ENCODE measurements around the gene RGS13.
A peak's percentile ranks its signal among the peaks of the same experiment; 100 is the strongest.

RGS13 gene

GRCh38 chr1:192635939-192636338 lies at the start of gene RGS13:
TSS of gene RGS13 (plus strand) at chr1:192636147. CDS start at chr1:192644335, 8,188 bp downstream.
- no peaks in the 10 kb centered on the region for H3K27me3 ChIP-seq (ENCODE audit: low read depth, low read length)
- H3K27ac ChIP-seq (ENCODE audit: low read length), result no peak within 1 kb of the TSS
- no peaks in the 10 kb centered on the region for H3K9me3 ChIP-seq (ENCODE audit: control insufficient read depth in 1 of 2, low read length in 2 of 2)
- H3K4me1 ChIP-seq (ENCODE audit: control insufficient read depth in 1 of 2, insufficient read depth in 2 of 2, low read length in 2 of 2), result no peaks in the 10 kb centered on the region
- H3K4me3 ChIP-seq (ENCODE audit: low read depth in 1 of 2, low read length in 2 of 2), result no peak within 1 kb of the TSS
- no peaks in the 10 kb centered on the region for H3K36me3 ChIP-seq (ENCODE audit: control insufficient read depth in 1 of 2, insufficient read depth in 2 of 2, low read length in 2 of 2)

GRCh38 chr1:192587386-192588266 lies 48.3 kb upstream of the RGS13 start:
- Histone ChIP-seq H3K9me3 (ENCODE audit: control insufficient read depth in 1 of 2, low read length in 2 of 2) (no peaks in the 10 kb centered on the region), H3K4me1 (ENCODE audit: control insufficient read depth in 1 of 2, insufficient read depth in 2 of 2, low read length in 2 of 2) (peaks cover 0 to 3% of the 10 kb centered on the region in 2 donors), H3K36me3 (ENCODE audit: control insufficient read depth in 1 of 2, insufficient read depth in 2 of 2, low read length in 2 of 2) (no peaks in the 10 kb centered on the region), H3K27ac (ENCODE audit: low read length) (no peak overlapping the region), H3K4me3 (ENCODE audit: low read depth in 1 of 2, low read length in 2 of 2) (no peak overlapping the region), H3K27me3 (ENCODE audit: low read depth, low read length) (no peaks in the 10 kb centered on the region)

GRCh38 chr1:192588546-192588945 lies 47.4 kb upstream of the RGS13 start:
- no peak overlapping the region for H3K27ac ChIP-seq (ENCODE audit: low read length)
- no peak overlapping the region for H3K4me3 ChIP-seq (ENCODE audit: low read depth in 1 of 2, low read length in 2 of 2)

DNA sequence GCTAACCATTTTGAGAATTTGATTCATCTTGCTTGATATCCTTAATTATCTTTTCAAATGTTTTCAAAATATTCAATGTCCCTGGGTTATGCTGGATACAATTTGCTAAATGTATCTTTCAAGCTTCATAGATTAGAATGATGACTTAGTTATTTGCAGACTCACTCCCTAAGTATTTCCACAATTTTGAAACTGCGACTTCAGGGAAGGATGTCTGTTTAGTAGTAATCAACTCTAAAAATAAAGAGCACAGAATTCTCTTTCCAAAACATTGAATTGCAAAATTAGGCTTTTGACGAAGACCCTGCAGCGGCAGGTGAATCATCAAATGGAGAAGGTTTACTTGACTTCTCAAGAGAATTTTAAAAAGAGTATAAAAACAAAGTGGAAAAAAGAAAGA lies 46.1 kb upstream of the RGS13 start:
- H3K9me3 ChIP-seq (ENCODE audit: control insufficient read depth in 1 of 2, low read length in 2 of 2), result no peaks in the 10 kb centered on the region
- H3K27me3 ChIP-seq (ENCODE audit: low read depth, low read length), result no peaks in the 10 kb centered on the region
- H3K36me3 ChIP-seq (ENCODE audit: control insufficient read depth in 1 of 2, insufficient read depth in 2 of 2, low read length in 2 of 2), result no peaks in the 10 kb centered on the region
- H3K27ac ChIP-seq (ENCODE audit: low read length), result peak overlapping the region; percentile 41
- H3K4me1 ChIP-seq (ENCODE audit: control insufficient read depth in 1 of 2, insufficient read depth in 2 of 2, low read length in 2 of 2), result peaks cover 0 to 3% of the 10 kb centered on the region in 2 donors
- no peak overlapping the region for H3K4me3 ChIP-seq (ENCODE audit: low read depth in 1 of 2, low read length in 2 of 2)

More at GRCh38 chr1:192588546-192588945, 47.4 kb upstream of the RGS13 start:
- H3K36me3 ChIP-seq (ENCODE audit: control insufficient read depth in 1 of 2, insufficient read depth in 2 of 2, low read length in 2 of 2), result no peaks in the 10 kb centered on the region
- peaks cover 0 to 3% of the 10 kb centered on the region in 2 donors for H3K4me1 ChIP-seq (ENCODE audit: control insufficient read depth in 1 of 2, insufficient read depth in 2 of 2, low read length in 2 of 2)
- no peaks in the 10 kb centered on the region for H3K9me3 ChIP-seq (ENCODE audit: control insufficient read depth in 1 of 2, low read length in 2 of 2)
- no peaks in the 10 kb centered on the region for H3K27me3 ChIP-seq (ENCODE audit: low read depth, low read length)

GRCh38 chr1:192592517-192592916 lies 43.4 kb upstream of the RGS13 start:
- no peaks in the 10 kb centered on the region for H3K9me3 ChIP-seq (ENCODE audit: control insufficient read depth in 1 of 2, low read length in 2 of 2)
- H3K27me3 ChIP-seq (ENCODE audit: low read depth, low read length), result no peaks in the 10 kb centered on the region
- no peak overlapping the region for H3K4me3 ChIP-seq (ENCODE audit: low read depth in 1 of 2, low read length in 2 of 2)
- no peaks in the 10 kb centered on the region for H3K4me1 ChIP-seq (ENCODE audit: control insufficient read depth in 1 of 2, insufficient read depth in 2 of 2, low read length in 2 of 2)
- H3K36me3 ChIP-seq (ENCODE audit: control insufficient read depth in 1 of 2, insufficient read depth in 2 of 2, low read length in 2 of 2), result no peaks in the 10 kb centered on the region
- H3K27ac ChIP-seq (ENCODE audit: low read length), result peak overlapping the region; percentile 67

DNA sequence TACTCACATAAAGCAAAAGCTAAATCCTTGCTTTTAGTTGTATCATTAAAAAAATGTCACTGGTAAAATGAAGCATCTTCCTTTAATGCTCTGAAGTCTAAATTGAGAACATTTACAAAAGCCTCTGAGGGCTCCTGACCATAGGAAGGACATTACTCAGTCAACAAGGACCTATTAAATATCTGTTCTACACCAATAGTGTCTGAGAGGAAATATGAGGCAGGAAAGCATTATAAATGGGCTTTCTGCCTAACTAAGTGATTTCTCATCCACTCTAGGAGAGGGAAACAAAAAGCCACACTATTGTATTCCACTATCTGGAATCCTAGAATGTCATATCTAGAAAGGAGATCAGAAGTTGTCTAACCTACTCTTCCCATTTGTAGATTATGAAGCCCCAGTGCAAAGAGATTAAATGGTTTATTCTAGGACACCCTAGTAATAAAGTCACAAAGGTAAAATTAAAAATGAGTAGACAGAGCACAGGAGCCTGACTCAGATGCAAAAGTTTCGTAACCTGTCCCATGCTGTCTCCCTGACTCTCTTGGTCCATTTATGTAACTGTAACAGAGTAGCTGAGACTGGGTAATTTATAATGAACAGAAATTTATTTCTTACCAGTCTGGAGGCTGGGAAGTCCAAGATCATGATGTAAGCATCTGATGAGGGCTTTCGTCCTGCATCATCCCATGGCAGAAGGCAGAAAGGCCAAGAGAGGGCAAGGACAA lies 42.8 kb upstream of the RGS13 start:
- H3K9me3 ChIP-seq (ENCODE audit: control insufficient read depth in 1 of 2, low read length in 2 of 2), result no peaks in the 10 kb centered on the region
- H3K4me1 ChIP-seq (ENCODE audit: control insufficient read depth in 1 of 2, insufficient read depth in 2 of 2, low read length in 2 of 2), result no peaks in the 10 kb centered on the region
- no peaks in the 10 kb centered on the region for H3K27me3 ChIP-seq (ENCODE audit: low read depth, low read length)
- H3K27ac ChIP-seq (ENCODE audit: low read length), result peak overlapping the region; percentile 67
- no peaks in the 10 kb centered on the region for H3K36me3 ChIP-seq (ENCODE audit: control insufficient read depth in 1 of 2, insufficient read depth in 2 of 2, low read length in 2 of 2)
- H3K4me3 ChIP-seq (ENCODE audit: low read depth in 1 of 2, low read length in 2 of 2), result no peak overlapping the region

- Histone ChIP-seq H3K27me3 (ENCODE audit: low read depth, low read length) (no peaks in the 10 kb centered on the region), H3K4me3 (ENCODE audit: low read depth in 1 of 2, low read length in 2 of 2) (no peak overlapping the region), H3K36me3 (ENCODE audit: control insufficient read depth in 1 of 2, insufficient read depth in 2 of 2, low read length in 2 of 2) (no peaks in the 10 kb centered on the region), H3K4me1 (ENCODE audit: control insufficient read depth in 1 of 2, insufficient read depth in 2 of 2, low read length in 2 of 2) (no peaks in the 10 kb centered on the region), H3K9me3 (ENCODE audit: control insufficient read depth in 1 of 2, low read length in 2 of 2) (no peaks in the 10 kb centered on the region), H3K27ac (ENCODE audit: low read length) (no peak overlapping the region)
Observed at GRCh38 chr1:192595299-192595698, 40.6 kb upstream of the RGS13 start.

DNA sequence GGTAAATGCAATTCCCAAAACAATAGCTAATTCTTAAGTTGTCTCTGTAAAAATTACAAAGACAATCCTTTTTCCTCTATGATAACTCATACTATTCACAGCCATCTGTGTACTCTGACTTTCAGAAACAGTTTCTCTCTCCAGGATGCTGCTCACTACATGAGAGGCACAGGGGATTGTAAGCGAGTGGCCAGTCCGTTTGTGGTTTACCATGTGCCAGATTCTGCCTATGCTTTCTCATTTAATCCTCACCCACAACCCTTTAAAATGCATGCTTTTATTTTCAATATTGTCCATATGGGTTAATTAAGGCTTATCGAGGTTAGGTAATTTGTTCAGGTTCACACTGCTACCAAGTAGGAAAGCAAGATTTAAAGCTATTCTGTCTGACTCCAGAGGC lies 37.4 kb upstream of the RGS13 start:
- H3K4me3 ChIP-seq (ENCODE audit: low read depth in 1 of 2, low read length in 2 of 2), result no peak overlapping the region

DNA sequence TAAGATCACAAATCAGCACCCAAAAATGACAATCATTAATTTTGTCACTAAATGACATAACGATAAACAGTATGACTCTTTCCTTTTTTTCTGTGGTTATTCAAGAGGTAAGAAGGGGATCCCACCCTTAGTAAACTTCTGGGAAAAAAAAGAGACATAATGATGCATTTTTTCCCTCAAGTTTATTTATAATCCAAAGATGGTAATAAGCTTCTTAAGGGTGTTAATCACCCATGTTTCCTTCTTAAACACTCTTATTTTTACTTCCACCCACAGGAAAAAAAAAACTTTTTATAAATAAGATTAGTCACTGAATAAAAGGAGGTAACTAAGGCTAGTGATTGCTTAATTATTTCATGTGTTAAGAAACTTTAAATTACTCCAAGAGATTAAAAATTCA lies 35.7 kb upstream of the RGS13 start:
- H3K9me3 ChIP-seq (ENCODE audit: control insufficient read depth in 1 of 2, low read length in 2 of 2), result no peaks in the 10 kb centered on the region
- no peak overlapping the region for H3K27ac ChIP-seq (ENCODE audit: low read length)
- peaks cover 0 to 8% of the 10 kb centered on the region in 2 donors for H3K4me1 ChIP-seq (ENCODE audit: control insufficient read depth in 1 of 2, insufficient read depth in 2 of 2, low read length in 2 of 2)
- H3K27me3 ChIP-seq (ENCODE audit: low read depth, low read length), result no peaks in the 10 kb centered on the region
- no peaks in the 10 kb centered on the region for H3K36me3 ChIP-seq (ENCODE audit: control insufficient read depth in 1 of 2, insufficient read depth in 2 of 2, low read length in 2 of 2)
- H3K4me3 ChIP-seq (ENCODE audit: low read depth in 1 of 2, low read length in 2 of 2), result no peak overlapping the region

More for the DNA sequence above, 37.4 kb upstream of the RGS13 start:
- no peaks in the 10 kb centered on the region for H3K27me3 ChIP-seq (ENCODE audit: low read depth, low read length)
- peaks cover 0 to 5% of the 10 kb centered on the region in 2 donors for H3K4me1 ChIP-seq (ENCODE audit: control insufficient read depth in 1 of 2, insufficient read depth in 2 of 2, low read length in 2 of 2)
- no peak overlapping the region for H3K27ac ChIP-seq (ENCODE audit: low read length)
- no peaks in the 10 kb centered on the region for H3K36me3 ChIP-seq (ENCODE audit: control insufficient read depth in 1 of 2, insufficient read depth in 2 of 2, low read length in 2 of 2)
- H3K9me3 ChIP-seq (ENCODE audit: control insufficient read depth in 1 of 2, low read length in 2 of 2), result no peaks in the 10 kb centered on the region

DNA sequence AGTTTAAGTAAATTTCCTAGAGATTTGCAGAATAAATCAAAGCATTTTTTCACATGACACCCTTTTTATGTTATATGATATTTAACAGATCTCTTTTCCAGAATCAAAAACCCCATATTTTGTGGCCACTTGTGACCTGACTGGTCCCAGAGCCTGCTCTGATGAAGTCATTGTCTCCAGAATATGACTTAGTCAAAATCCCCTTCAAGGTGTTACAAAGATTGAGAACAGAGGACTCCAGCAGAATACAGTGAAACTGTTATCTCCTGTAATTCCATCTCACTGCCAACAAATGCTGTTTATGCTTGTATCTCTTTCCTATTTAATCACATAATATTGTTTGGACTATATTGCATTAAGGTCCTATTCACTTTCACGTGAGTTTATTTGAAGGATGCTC lies 34.8 kb upstream of the RGS13 start:
- Histone ChIP-seq H3K4me1 (ENCODE audit: control insufficient read depth in 1 of 2, insufficient read depth in 2 of 2, low read length in 2 of 2) (peaks cover 0 to 8% of the 10 kb centered on the region in 2 donors), H3K36me3 (ENCODE audit: control insufficient read depth in 1 of 2, insufficient read depth in 2 of 2, low read length in 2 of 2) (no peaks in the 10 kb centered on the region), H3K9me3 (ENCODE audit: control insufficient read depth in 1 of 2, low read length in 2 of 2) (no peaks in the 10 kb centered on the region), H3K4me3 (ENCODE audit: low read depth in 1 of 2, low read length in 2 of 2) (no peak overlapping the region), H3K27me3 (ENCODE audit: low read depth, low read length) (no peaks in the 10 kb centered on the region), H3K27ac (ENCODE audit: low read length) (no peak overlapping the region)

- Histone ChIP-seq H3K9me3 (ENCODE audit: control insufficient read depth in 1 of 2, low read length in 2 of 2) (no peaks in the 10 kb centered on the region), H3K27me3 (ENCODE audit: low read depth, low read length) (no peaks in the 10 kb centered on the region), H3K4me1 (ENCODE audit: control insufficient read depth in 1 of 2, insufficient read depth in 2 of 2, low read length in 2 of 2) (peaks cover 0 to 8% of the 10 kb centered on the region in 2 donors), H3K36me3 (ENCODE audit: control insufficient read depth in 1 of 2, insufficient read depth in 2 of 2, low read length in 2 of 2) (no peaks in the 10 kb centered on the region), H3K4me3 (ENCODE audit: low read depth in 1 of 2, low read length in 2 of 2) (no peak overlapping the region), H3K27ac (ENCODE audit: low read length) (no peak overlapping the region)
Observed at GRCh38 chr1:192601567-192601966, 34.4 kb upstream of the RGS13 start.

All from muscle layer of duodenum (tissue), 2 donors.